ENCODE data around the gene FILIP1L. TPM values are rescaled to one million over a fixed set of nuclear protein-coding genes. Genes with fewer than 3 reads are reported as not detected.

FILIP1L gene
- total RNA-seq, 2 donors from 2014 or later, result 97.0 to 112 TPM

- Histone ChIP-seq H3K4me3 (no peak overlapping the region), H3K4me1 (peaks cover 0 to 23% of the 10 kb centered on the region in 2 donors), H3K27me3 (no peaks in the 10 kb centered on the region), H3K27ac (no peak overlapping the region), H3K9me3 (no peaks in the 10 kb centered on the region), H3K36me3 (no peaks in the 10 kb centered on the region)
- no peak for DNase-seq (ENCODE audit: low spot score)
- no peak for TF ChIP-seq CTCF (IDR thresholded peaks at IDR 0.05)
These were observed 5.7 kb upstream of the FILIP1L start for GRCh38 chr3:100120012-100120411.

GRCh38 chr3:100117093-100117492 is 2.8 kb upstream of the FILIP1L start:
- Histone ChIP-seq H3K4me3 (no peak overlapping the region), H3K9me3 (no peaks in the 10 kb centered on the region), H3K36me3 (no peaks in the 10 kb centered on the region), H3K4me1 (peaks cover 0 to 5% of the 10 kb centered on the region in 2 donors), H3K27me3 (no peaks in the 10 kb centered on the region), H3K27ac (no peak overlapping the region)
- no peak for TF ChIP-seq CTCF (IDR thresholded peaks at IDR 0.05)
- DNase-seq (ENCODE audit: low spot score), result no peak

- peak overlapping the region; percentile 52 to 85 for H3K27ac ChIP-seq
These were observed 433 bp downstream of the FILIP1L start for GRCh38 chr3:100113723-100114412.

GRCh38 chr3:100111728-100112127 is 2.6 kb downstream of the FILIP1L start:
- H3K4me3 ChIP-seq, result peak overlapping the region; percentile 36 to 39
- H3K27ac ChIP-seq, result peak overlapping the region; percentile 0 to 85
- no peak for DNase-seq (ENCODE audit: low spot score)
- TF ChIP-seq CTCF (IDR thresholded peaks at IDR 0.05), result no peak
- H3K36me3 ChIP-seq, result no peaks in the 10 kb centered on the region
- H3K9me3 ChIP-seq, result no peaks in the 10 kb centered on the region
- peaks cover 0 to 39% of the 10 kb centered on the region in 2 donors for H3K4me1 ChIP-seq
- no peaks in the 10 kb centered on the region for H3K27me3 ChIP-seq

More at GRCh38 chr3:100113723-100114412, 433 bp downstream of the FILIP1L start:
- H3K4me3 ChIP-seq, result peak overlapping the region; percentile 36 to 39
- no peaks in the 10 kb centered on the region for H3K9me3 ChIP-seq
- no peak for TF ChIP-seq CTCF (IDR thresholded peaks at IDR 0.05)
- no peaks in the 10 kb centered on the region for H3K27me3 ChIP-seq
- H3K4me1 ChIP-seq, result peaks cover 0 to 17% of the 10 kb centered on the region in 2 donors
- H3K36me3 ChIP-seq, result no peaks in the 10 kb centered on the region
- no peak for DNase-seq (ENCODE audit: low spot score)

GRCh38 chr3:100110162-100110561 is 4.1 kb downstream of the FILIP1L start:
- Histone ChIP-seq H3K4me3 (peak overlapping the region in 1 of 2 donors; percentile 11), H3K4me1 (peaks cover 0 to 55% of the 10 kb centered on the region in 2 donors), H3K27me3 (no peaks in the 10 kb centered on the region), H3K36me3 (no peaks in the 10 kb centered on the region), H3K27ac (peak overlapping the region; percentile 46 to 85), H3K9me3 (no peaks in the 10 kb centered on the region)
- TF ChIP-seq CTCF (IDR thresholded peaks at IDR 0.05), result no peak
- no peak for DNase-seq (ENCODE audit: low spot score)

Measured in right atrium auricular region (tissue), 2 donors.